ENCODE measurements around the gene FAXC. TPM values are rescaled to one million over a fixed set of nuclear protein-coding genes. Genes with fewer than 3 reads are reported as not detected.

FAXC gene
- polyA plus RNA-seq, 1 donor: 4.9 TPM

DNA sequence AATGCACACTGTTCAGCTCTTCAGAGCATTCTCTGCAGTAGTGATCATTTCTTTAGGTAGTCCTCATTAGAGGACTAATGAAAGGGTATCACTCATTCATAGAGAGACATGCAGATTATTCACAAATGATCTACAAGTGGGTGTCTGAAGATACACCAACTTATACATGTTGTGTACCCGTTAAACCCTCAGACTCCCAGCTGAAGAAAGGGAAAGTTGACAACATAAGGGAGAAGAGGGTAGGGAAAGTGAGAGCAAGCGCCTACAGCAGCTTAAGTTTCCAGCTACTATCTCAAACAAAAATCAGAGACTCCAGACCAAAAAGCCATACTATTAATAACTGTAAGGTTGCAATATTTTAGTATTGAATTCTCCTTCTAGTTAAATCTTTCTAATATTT lies 37.1 kb downstream of the FAXC start:
- H3K27me3 ChIP-seq (ENCODE audit: control insufficient read depth, insufficient read depth, low read length): no peaks in the 10 kb centered on the region
- WGBS (ENCODE audit: insufficient coverage, low lambda C conversion rate): 20% methylated on average over 1 of the region's 2 CpGs
- no peak overlapping the region for H3K4me3 ChIP-seq (ENCODE audit: low read length)
- no peak overlapping the region for H3K27ac ChIP-seq (ENCODE audit: low read length)
- H3K4me1 ChIP-seq (ENCODE audit: control insufficient read depth, insufficient read depth, low read length): no peaks in the 10 kb centered on the region
- H3K9me3 ChIP-seq (ENCODE audit: control insufficient read depth, low read depth, low read length): no peaks in the 10 kb centered on the region
- no peaks in the 10 kb centered on the region for H3K36me3 ChIP-seq (ENCODE audit: control insufficient read depth, insufficient read depth, low read length)
- no peak for DNase-seq

DNA sequence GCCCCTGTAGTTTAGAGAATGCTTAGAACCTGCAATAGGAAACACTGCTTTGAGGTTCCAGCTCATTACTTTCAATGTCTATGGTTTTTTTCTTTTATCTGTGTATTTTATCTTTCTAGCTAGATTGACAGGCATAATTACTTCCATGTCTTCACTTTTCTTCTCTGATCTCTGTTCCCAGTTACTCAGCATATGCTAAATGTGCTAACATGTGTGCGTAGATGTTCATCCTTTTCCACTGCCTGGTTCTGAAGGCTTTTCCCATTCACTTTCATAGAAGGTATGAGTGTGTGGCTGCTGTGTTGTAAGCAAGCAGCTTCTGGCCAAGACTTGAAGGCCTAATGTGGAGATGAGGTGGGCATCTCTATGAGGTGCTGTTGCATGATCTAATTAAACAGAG lies 38.9 kb downstream of the FAXC start:
- Histone ChIP-seq H3K9me3 (ENCODE audit: control insufficient read depth, low read depth, low read length) (no peaks in the 10 kb centered on the region), H3K27me3 (ENCODE audit: control insufficient read depth, insufficient read depth, low read length) (no peaks in the 10 kb centered on the region), H3K4me1 (ENCODE audit: control insufficient read depth, insufficient read depth, low read length) (no peaks in the 10 kb centered on the region), H3K27ac (ENCODE audit: low read length) (no peak overlapping the region), H3K4me3 (ENCODE audit: low read length) (no peak overlapping the region), H3K36me3 (ENCODE audit: control insufficient read depth, insufficient read depth, low read length) (no peaks in the 10 kb centered on the region)
- WGBS (ENCODE audit: insufficient coverage, low lambda C conversion rate): no CpG with 5 or more reads among the region's 1 CpG
- DNase-seq: no peak

DNA sequence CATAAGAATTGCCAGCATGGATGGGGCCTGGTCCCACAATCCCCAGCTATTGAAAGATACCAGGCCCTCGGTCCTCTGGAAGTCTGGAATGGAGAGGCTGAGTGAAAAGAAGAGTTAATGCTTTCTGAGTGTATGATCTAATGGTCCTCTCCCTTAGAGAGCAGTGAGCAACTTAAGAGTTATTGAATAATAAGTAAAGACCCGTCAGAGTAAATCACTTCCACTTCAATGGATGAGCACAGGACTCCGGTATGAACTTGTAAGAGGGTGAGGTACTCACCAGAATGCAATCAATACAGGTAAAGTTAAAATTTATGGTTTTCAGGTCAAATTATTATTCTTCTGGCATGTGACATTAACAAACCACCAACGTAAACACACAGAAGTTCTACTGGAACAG lies 39.9 kb downstream of the FAXC start:
- H3K27ac ChIP-seq (ENCODE audit: low read length): no peak overlapping the region
- no CpG with 5 or more reads among the region's 4 CpGs for WGBS (ENCODE audit: insufficient coverage, low lambda C conversion rate)
- no peaks in the 10 kb centered on the region for H3K27me3 ChIP-seq (ENCODE audit: control insufficient read depth, insufficient read depth, low read length)
- no peaks in the 10 kb centered on the region for H3K36me3 ChIP-seq (ENCODE audit: control insufficient read depth, insufficient read depth, low read length)
- H3K4me1 ChIP-seq (ENCODE audit: control insufficient read depth, insufficient read depth, low read length): no peaks in the 10 kb centered on the region
- no peak for DNase-seq
- H3K9me3 ChIP-seq (ENCODE audit: control insufficient read depth, low read depth, low read length): no peaks in the 10 kb centered on the region
- H3K4me3 ChIP-seq (ENCODE audit: low read length): no peak overlapping the region

DNA sequence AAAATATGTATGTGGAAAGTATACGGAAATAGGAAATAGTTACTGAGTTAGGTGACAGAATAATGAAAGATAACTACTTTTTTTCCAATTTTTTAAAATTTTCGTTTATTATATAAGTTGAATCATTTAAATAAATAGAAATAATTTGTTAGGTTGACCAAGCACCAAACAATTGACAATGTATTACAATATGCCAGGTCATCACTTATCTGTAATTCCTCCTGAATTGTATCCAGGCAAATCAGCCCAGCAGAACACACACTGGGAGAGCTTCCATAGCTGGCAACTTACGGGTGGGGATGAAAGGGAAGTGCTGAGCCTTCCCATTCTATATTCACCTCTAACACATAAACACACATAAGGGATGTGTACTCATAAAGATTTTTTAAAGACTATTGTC lies 40.7 kb downstream of the FAXC start:
- Histone ChIP-seq H3K27ac (ENCODE audit: low read length) (no peak overlapping the region), H3K4me3 (ENCODE audit: low read length) (no peak overlapping the region), H3K36me3 (ENCODE audit: control insufficient read depth, insufficient read depth, low read length) (no peaks in the 10 kb centered on the region), H3K4me1 (ENCODE audit: control insufficient read depth, insufficient read depth, low read length) (no peaks in the 10 kb centered on the region), H3K27me3 (ENCODE audit: control insufficient read depth, insufficient read depth, low read length) (no peaks in the 10 kb centered on the region), H3K9me3 (ENCODE audit: control insufficient read depth, low read depth, low read length) (no peaks in the 10 kb centered on the region)
- no peak for DNase-seq
- 88% methylated on average over 2 of the region's 3 CpGs for WGBS (ENCODE audit: insufficient coverage, low lambda C conversion rate)

DNA sequence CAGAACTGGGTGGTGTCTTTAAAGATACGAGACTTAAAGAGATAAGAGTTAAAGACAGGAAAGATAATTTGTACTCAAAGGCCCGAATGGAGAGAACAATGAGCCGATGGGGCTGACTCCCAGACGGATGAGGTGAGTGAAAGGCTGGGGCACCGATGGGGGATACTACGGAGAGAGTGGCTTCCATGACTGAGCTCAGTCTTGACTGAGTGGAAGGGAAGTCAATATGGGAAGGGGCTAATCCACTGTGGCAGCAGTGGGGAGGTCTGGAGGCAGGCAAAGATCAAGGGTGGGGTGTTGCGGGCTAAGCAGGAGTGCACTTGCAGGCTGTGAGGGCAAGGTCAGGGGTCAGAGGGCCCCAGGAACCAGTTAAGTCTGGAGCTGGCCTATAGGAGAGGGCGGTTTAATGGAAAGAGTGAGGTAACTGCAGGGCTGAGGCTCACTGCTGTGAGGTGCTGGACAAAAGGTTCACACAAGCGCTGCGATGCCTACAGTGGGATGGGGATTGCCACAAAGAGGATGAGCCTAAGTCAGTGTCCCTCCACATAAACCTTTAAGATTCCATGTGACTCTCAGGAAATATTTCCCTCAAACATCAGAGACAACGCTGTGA lies 42.1 kb downstream of the FAXC start:
- WGBS (ENCODE audit: insufficient coverage, low lambda C conversion rate): no CpG with 5 or more reads among the region's 11 CpGs
- H3K36me3 ChIP-seq (ENCODE audit: control insufficient read depth, insufficient read depth, low read length): no peaks in the 10 kb centered on the region
- H3K9me3 ChIP-seq (ENCODE audit: control insufficient read depth, low read depth, low read length): no peaks in the 10 kb centered on the region
- no peak overlapping the region for H3K27ac ChIP-seq (ENCODE audit: low read length)
- no peak for DNase-seq
- no peak overlapping the region for H3K4me3 ChIP-seq (ENCODE audit: low read length)
- no peaks in the 10 kb centered on the region for H3K4me1 ChIP-seq (ENCODE audit: control insufficient read depth, insufficient read depth, low read length)
- H3K27me3 ChIP-seq (ENCODE audit: control insufficient read depth, insufficient read depth, low read length): no peaks in the 10 kb centered on the region

DNA sequence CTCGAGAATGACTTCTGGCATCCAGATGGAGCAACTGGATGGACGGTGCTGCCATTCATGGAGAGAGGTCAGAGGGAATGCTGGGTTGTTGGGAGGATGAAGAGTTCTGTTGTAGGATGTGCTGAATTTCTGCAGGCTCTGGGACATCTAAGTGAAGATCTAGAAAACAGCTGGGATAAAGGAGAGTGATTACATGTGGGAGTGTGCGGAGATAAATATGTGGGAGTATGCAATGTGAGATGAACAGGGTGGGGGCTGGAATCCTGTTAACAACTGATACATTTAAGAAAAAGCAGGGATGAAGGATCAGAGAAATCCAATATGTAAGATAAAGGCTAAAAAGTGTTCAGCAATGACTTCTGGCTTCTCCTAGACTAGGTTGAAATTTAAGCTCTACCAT lies 43.1 kb downstream of the FAXC start:
- H3K9me3 ChIP-seq (ENCODE audit: control insufficient read depth, low read depth, low read length): no peaks in the 10 kb centered on the region
- WGBS (ENCODE audit: insufficient coverage, low lambda C conversion rate): 100% methylated on average over 2 of the region's 3 CpGs
- no peaks in the 10 kb centered on the region for H3K4me1 ChIP-seq (ENCODE audit: control insufficient read depth, insufficient read depth, low read length)
- DNase-seq: no peak
- H3K36me3 ChIP-seq (ENCODE audit: control insufficient read depth, insufficient read depth, low read length): no peaks in the 10 kb centered on the region
- H3K27me3 ChIP-seq (ENCODE audit: control insufficient read depth, insufficient read depth, low read length): no peaks in the 10 kb centered on the region
- H3K27ac ChIP-seq (ENCODE audit: low read length): no peak overlapping the region
- no peak overlapping the region for H3K4me3 ChIP-seq (ENCODE audit: low read length)

DNA sequence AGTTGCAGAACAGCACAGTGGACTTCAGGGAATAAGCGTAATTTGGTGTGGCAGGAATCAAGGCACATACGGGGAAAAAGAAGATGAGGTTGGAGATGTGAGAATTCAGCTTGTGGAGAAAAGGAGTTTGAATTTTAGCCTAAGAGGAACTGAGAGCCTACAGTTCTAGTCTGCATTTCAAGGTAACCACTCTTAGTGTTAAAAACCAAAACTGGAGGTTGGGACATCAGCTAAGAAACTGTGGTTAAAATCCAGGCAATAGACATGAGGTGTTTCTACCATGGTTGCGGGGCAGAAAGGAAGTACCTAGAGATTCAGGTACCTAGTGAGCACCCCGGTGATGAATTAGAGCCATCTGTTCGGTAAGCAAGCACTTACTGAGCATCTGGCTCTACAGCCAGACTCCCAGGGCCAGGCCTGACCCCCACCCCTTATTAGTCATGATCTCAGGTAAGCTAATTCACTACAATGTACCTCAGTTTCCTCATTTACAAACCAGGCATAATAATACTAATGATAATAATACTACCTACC lies 44.4 kb downstream of the FAXC start:
- Histone ChIP-seq H3K9me3 (ENCODE audit: control insufficient read depth, low read depth, low read length) (no peaks in the 10 kb centered on the region), H3K27me3 (ENCODE audit: control insufficient read depth, insufficient read depth, low read length) (no peaks in the 10 kb centered on the region), H3K36me3 (ENCODE audit: control insufficient read depth, insufficient read depth, low read length) (no peaks in the 10 kb centered on the region), H3K27ac (ENCODE audit: low read length) (no peak overlapping the region), H3K4me3 (ENCODE audit: low read length) (no peak overlapping the region), H3K4me1 (ENCODE audit: control insufficient read depth, insufficient read depth, low read length) (no peaks in the 10 kb centered on the region)
- DNase-seq: no peak
- 100% methylated on average over 2 of the region's 5 CpGs for WGBS (ENCODE audit: insufficient coverage, low lambda C conversion rate)

DNA sequence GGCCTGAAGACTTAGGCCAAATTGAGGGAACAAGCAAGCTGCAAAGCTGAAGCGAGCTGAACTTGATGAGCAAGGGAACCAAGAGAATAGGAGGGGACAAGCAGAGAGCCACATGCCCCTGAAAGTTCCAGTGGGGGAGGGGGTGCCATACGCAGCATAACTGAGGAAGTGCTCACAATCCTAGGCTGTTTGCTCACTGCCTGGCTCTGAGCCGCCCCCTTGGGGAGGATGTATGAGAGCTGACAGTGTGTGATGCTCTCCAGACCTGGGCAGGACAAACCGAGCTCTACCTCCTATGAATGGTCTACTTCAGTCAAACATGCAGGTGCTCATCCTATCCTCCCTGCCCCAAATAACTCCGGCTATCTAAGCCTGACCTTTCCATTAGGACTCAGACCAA lies 52.1 kb downstream of the FAXC start:
- H3K36me3 ChIP-seq (ENCODE audit: control insufficient read depth, insufficient read depth, low read length): no peaks in the 10 kb centered on the region
- H3K27me3 ChIP-seq (ENCODE audit: control insufficient read depth, insufficient read depth, low read length): no peaks in the 10 kb centered on the region
- no peak for DNase-seq
- no CpG with 5 or more reads among the region's 5 CpGs for WGBS (ENCODE audit: insufficient coverage, low lambda C conversion rate)
- H3K27ac ChIP-seq (ENCODE audit: low read length): no peak overlapping the region
- H3K9me3 ChIP-seq (ENCODE audit: control insufficient read depth, low read depth, low read length): no peaks in the 10 kb centered on the region
- H3K4me1 ChIP-seq (ENCODE audit: control insufficient read depth, insufficient read depth, low read length): no peaks in the 10 kb centered on the region
- H3K4me3 ChIP-seq (ENCODE audit: low read length): no peak overlapping the region

DNA sequence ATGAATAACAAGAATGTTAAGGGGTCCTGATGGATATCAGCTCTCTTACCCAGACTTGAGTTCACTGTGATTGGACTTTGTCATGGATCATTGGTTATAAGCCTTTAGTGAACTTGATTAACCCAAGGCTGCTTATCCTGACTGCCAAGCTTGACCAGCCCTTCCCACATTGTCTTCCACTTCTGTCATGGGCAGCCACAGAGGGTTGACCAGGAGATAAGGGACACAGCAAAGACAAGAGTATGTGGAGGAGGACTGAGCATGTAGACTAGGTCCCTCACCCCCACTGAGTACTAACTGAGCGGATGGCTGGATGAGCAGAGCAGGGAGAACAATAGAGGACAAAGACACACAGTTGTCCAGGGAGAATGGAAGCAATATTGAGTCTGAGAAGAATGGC lies 52.5 kb downstream of the FAXC start:
- DNase-seq: no peak
- WGBS (ENCODE audit: insufficient coverage, low lambda C conversion rate): no CpG with 5 or more reads among the region's 1 CpG
- H3K4me1 ChIP-seq (ENCODE audit: control insufficient read depth, insufficient read depth, low read length): no peaks in the 10 kb centered on the region
- H3K27me3 ChIP-seq (ENCODE audit: control insufficient read depth, insufficient read depth, low read length): no peaks in the 10 kb centered on the region
- no peak overlapping the region for H3K4me3 ChIP-seq (ENCODE audit: low read length)
- H3K27ac ChIP-seq (ENCODE audit: low read length): no peak overlapping the region
- no peaks in the 10 kb centered on the region for H3K36me3 ChIP-seq (ENCODE audit: control insufficient read depth, insufficient read depth, low read length)
- no peaks in the 10 kb centered on the region for H3K9me3 ChIP-seq (ENCODE audit: control insufficient read depth, low read depth, low read length)

DNA sequence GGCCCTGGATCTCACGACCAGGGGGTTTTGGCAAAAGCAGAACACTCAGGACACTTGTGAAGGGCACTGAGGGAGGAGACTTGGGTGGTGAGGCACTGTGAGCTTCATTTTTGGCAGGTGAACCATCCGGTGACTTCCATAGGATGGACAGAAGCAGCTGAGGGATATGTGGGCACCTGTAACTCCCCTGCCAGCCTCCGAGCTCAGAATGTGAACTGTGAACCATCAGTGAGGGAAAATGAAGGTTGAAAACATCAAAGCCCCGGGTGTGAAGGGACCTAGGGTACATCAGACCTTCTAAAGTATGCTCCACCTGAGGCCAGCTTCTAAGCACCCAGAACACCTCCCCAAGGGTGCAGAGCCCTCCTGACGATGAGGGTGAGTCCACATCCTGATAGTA lies 53.2 kb downstream of the FAXC start:
- no peak for DNase-seq
- WGBS (ENCODE audit: insufficient coverage, low lambda C conversion rate): no CpG with 5 or more reads among the region's 5 CpGs
- Histone ChIP-seq H3K9me3 (ENCODE audit: control insufficient read depth, low read depth, low read length) (no peaks in the 10 kb centered on the region), H3K4me1 (ENCODE audit: control insufficient read depth, insufficient read depth, low read length) (no peaks in the 10 kb centered on the region), H3K27me3 (ENCODE audit: control insufficient read depth, insufficient read depth, low read length) (no peaks in the 10 kb centered on the region), H3K4me3 (ENCODE audit: low read length) (no peak overlapping the region), H3K36me3 (ENCODE audit: control insufficient read depth, insufficient read depth, low read length) (no peaks in the 10 kb centered on the region), H3K27ac (ENCODE audit: low read length) (no peak overlapping the region)

DNA sequence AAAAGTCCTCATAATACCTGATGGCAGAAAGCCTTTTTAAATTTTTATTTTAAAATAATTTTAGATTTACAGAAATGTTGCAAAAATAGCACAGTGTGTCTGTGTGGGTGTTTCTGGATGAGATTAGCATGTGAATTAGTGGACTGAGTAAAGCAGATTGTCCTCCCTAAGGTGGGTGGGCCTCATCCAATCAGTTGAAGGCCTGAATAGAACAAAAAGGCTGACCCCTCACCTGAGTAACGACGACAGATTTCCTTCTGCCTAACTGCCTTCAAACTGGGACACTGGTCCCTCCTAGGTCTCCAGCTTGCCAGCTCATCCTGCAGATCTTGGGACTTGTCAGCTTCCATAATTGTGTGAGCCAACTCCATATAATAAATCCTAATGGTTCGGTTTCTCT lies 54.2 kb downstream of the FAXC start:
- Histone ChIP-seq H3K27ac (ENCODE audit: low read length) (no peak overlapping the region), H3K36me3 (ENCODE audit: control insufficient read depth, insufficient read depth, low read length) (no peaks in the 10 kb centered on the region), H3K4me1 (ENCODE audit: control insufficient read depth, insufficient read depth, low read length) (no peaks in the 10 kb centered on the region), H3K27me3 (ENCODE audit: control insufficient read depth, insufficient read depth, low read length) (no peaks in the 10 kb centered on the region), H3K4me3 (ENCODE audit: low read length) (no peak overlapping the region), H3K9me3 (ENCODE audit: control insufficient read depth, low read depth, low read length) (no peaks in the 10 kb centered on the region)
- no CpG with 5 or more reads among the region's 3 CpGs for WGBS (ENCODE audit: insufficient coverage, low lambda C conversion rate)
- DNase-seq: no peak
